HepG2 (cell line): ENCODE data around the gene LTBR. TPM values are rescaled to one million over a fixed set of nuclear protein-coding genes. Genes with fewer than 3 reads are reported as not detected.

Source experiments
- ADNP ChIP-seq: sonication (generic); formaldehyde crosslinking; IDR thresholded peaks from 2 replicates; pipeline ENCODE4 v1.4.0; 2020; ENCODE audit warnings: missing genetic modification reagents
- CENPX ChIP-seq: sonication (generic); formaldehyde crosslinking; IDR thresholded peaks from 2 replicates; pipeline ENCODE4 v1.9.0; 2021; ENCODE audit warnings: mild to moderate bottlenecking, missing genetic modification reagents, moderate library complexity
- ETV5 ChIP-seq: IDR thresholded peaks from 2 replicates; pipeline ENCODE4 v1.6.1; 2018; ENCODE audit warnings: missing biosample characterization, missing genetic modification reagents, inconsistent platforms, borderline replicate concordance
- FOXO1 ChIP-seq: sonication (generic); formaldehyde crosslinking; IDR thresholded peaks from 2 replicates; pipeline ENCODE4 v1.4.0; 2020; ENCODE audit warnings: missing genetic modification reagents
- HNRNPH1 ChIP-seq: fragments of 200-400 bp; formaldehyde crosslinking; optimal IDR thresholded peaks from 2 replicates; pipeline ENCODE3; 2017; ENCODE audit warnings: mild to moderate bottlenecking, low read depth, low read length
- KDM3A ChIP-seq: IDR thresholded peaks from 2 replicates; pipeline ENCODE4 v1.6.1; 2018; ENCODE audit warnings: low read depth, missing compliant biosample characterization
- LCORL ChIP-seq, 2 experiments: fragments of 450-650 bp in 1 of 2; sonication (generic) in 1 of 2; formaldehyde crosslinking in 1 of 2; IDR thresholded peaks; 2 replicates each; pipeline versions ENCODE4 v1.5.0 to v1.6.1; 2017 to 2020; ENCODE audit warnings: antibody characterized with exemption in 1 of 2, missing genetic modification reagents in 1 of 2
- MXI1 ChIP-seq: IDR thresholded peaks from 3 replicates; pipeline ENCODE4 v1.6.1; 2012; ENCODE audit warnings: low read depth, low read length, inconsistent platforms, borderline replicate concordance
- PHF20 ChIP-seq: sonication (generic); formaldehyde crosslinking; IDR thresholded peaks from 2 replicates; pipeline ENCODE4 v1.5.0; 2020; ENCODE audit warnings: mild to moderate bottlenecking, missing genetic modification reagents
- TCF12 ChIP-seq, 2 experiments: fragments of 450-650 bp in 1 of 2; sonication (generic) in 1 of 2; formaldehyde crosslinking in 1 of 2; IDR thresholded peaks; 2 replicates each; pipeline versions ENCODE4 v1.6.1 to v1.8.0; 2017 to 2022; ENCODE audit warnings: antibody characterized with exemption in 1 of 2, mild to moderate bottlenecking in 1 of 2, missing genetic modification reagents in 1 of 2, moderate library complexity in 1 of 2
- ZBTB7A ChIP-seq: sonication (generic); formaldehyde crosslinking; IDR thresholded peaks from 2 replicates; pipeline ENCODE4 v1.8.0; 2022; ENCODE audit warnings: mild to moderate bottlenecking, missing genetic modification reagents
- ZNF263 ChIP-seq: sonication (generic); formaldehyde crosslinking; IDR thresholded peaks from 2 replicates; pipeline ENCODE4 v1.4.0; 2020; ENCODE audit warnings: missing genetic modification reagents
- ZNF564 ChIP-seq: sonication (generic); formaldehyde crosslinking; IDR thresholded peaks from 2 replicates; pipeline ENCODE4 v1.8.1; 2023; ENCODE audit warnings: mild to moderate bottlenecking, missing genetic modification reagents
- polyA plus RNA-seq, 8 experiments: library from polyadenylated mRNA; depleted of rRNA in 3 of 8; stranded (reverse) in 7 of 8; unstranded in 1 of 8; fragments of >200 nt; fragmentation: Illumina TruSeq in 4 of 8; extraction: Trizol in 4 of 8; gene quantifications; 2 replicates each; pipeline versions ENCODE4 v1.2.1 to v1.2.3, GENCODE V29; 2011 to 2016; ENCODE audit warnings: low read depth in 4 of 8, missing spikeins in 1 of 8, mixed read lengths in 1 of 8; ENCODE audit not compliant: insufficient read depth in 1 of 8
- total RNA-seq, 5 experiments: library from RNA; depleted of rRNA; stranded (reverse); fragments of >200 nt; fragmentation: Illumina TruSeq; extraction: Trizol; gene quantifications; 2 replicates each; pipeline ENCODE4 v1.2.3, GENCODE V29; 2016; ENCODE audit warnings: low read depth in 1 of 5
- TF ChIP-seq, protein P1 (sequence below): IDR thresholded peaks from 2 replicates; pipeline ENCODE4 v1.6.1; 2012; ENCODE audit warnings: inconsistent platforms
- TF ChIP-seq, protein P2 (sequence below): sonication (generic); formaldehyde crosslinking; IDR thresholded peaks from 2 replicates; pipeline ENCODE4 v1.4.0; 2020; ENCODE audit warnings: missing genetic modification reagents, mild to moderate bottlenecking, borderline replicate concordance
- TF ChIP-seq, protein P3 (sequence below): sonication (generic); formaldehyde crosslinking; IDR thresholded peaks from 2 replicates; pipeline ENCODE4 v1.8.0; 2023; ENCODE audit warnings: mild to moderate bottlenecking, missing genetic modification reagents
- TF ChIP-seq, protein P4 (sequence below): IDR thresholded peaks from 2 replicates; pipeline ENCODE4 v1.6.1; 2016; ENCODE audit warnings: mild to moderate bottlenecking, missing biosample characterization, missing genetic modification reagents
- TF ChIP-seq, protein P5 (sequence below): sonication (generic); formaldehyde crosslinking; conservative IDR thresholded peaks from 2 replicates; pipeline ENCODE4 v1.4.0; 2020; ENCODE audit warnings: mild to moderate bottlenecking, missing genetic modification reagents, moderate library complexity
- TF ChIP-seq, protein P6 (sequence below): conservative IDR thresholded peaks from 2 replicates; pipeline ENCODE4 v1.6.1; 2018; ENCODE audit warnings: missing genetic modification reagents
- TF ChIP-seq, protein P7 (sequence below): sonication (generic); formaldehyde crosslinking; IDR thresholded peaks from 2 replicates; pipeline ENCODE4 v1.5.1; 2020; ENCODE audit warnings: missing genetic modification reagents, mild to moderate bottlenecking, borderline replicate concordance

The LTBR gene
- total and polyA plus RNA-seq, 2 of the 13 experiments (the other 11 are each of a cell fraction or from before 2014, with no cell fraction given): 31.4 to 34.8 TPM

DNA sequence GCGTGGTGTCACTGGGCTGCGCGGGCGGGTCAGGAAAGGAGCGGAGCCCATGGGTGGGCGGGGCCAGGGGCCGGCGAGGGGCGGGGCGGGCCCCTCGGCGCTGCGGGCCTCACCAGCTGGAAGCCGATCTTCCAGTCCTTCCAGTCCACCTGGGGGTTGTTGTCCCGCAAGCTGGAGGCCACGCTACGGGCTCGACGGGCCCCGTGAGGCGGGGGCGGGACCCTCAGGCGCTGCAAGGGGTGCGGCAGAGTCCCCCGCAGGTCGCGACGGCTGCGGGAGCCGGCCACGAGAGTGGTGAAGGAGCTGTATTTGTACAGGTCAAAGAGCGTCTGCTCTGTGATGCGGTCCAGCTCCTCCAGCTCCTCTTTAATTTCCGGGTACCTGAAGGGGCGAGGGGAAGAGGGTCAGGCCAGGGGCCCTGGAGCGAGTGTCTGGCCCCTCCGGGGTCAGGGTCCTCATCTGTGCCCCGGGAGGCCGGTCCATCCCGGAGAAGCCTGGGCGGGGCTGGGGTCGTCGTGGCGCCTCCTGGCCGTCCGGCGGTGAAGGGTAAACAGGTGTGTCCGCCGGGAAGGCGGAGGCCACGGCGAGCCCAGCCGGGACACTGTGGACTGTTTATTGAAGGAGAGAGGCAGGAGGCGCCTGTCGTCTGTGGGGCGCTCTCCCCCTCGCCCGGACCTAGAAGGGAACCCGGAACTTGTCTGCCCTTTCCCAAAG is 20.5 kb upstream of the LTBR start (continued):
- TF ChIP-seq FOXO1 (peak; percentile 88), KDM3A (CRISPR knock-in tag) (peak; percentile 76; the same call in 1 of the 2 replicates), HNRNPH1 (no peak), CENPX (CRISPR knock-in tag) (no peak), ADNP (CRISPR knock-in tag) (0 out of 2 replicates have a peak, but pooled peaks have one; percentile 8), MXI1 (peak; percentile 35; the same call in 1 of the 3 replicates), TCF12 (IDR thresholded peaks at IDR 0.05) (no peak), TCF12 (CRISPR knock-in tag; IDR thresholded peaks at IDR 0.05) (peak; percentile 64; the same call in 1 of the 2 replicates), LCORL (IDR thresholded peaks at IDR 0.05) (no peak), LCORL (CRISPR knock-in tag; IDR thresholded peaks at IDR 0.05) (peak; percentile 95), PHF20 (CRISPR knock-in tag) (peak; percentile 59; the same call in 1 of the 2 replicates), ZNF564 (CRISPR knock-in tag) (no peak), ZNF263 (CRISPR knock-in tag) (peak; percentile 55; the same call in 1 of the 2 replicates), ZBTB7A (CRISPR knock-in tag) (peak; percentile 78; the same call in 1 of the 2 replicates), ETV5 (CRISPR knock-in tag) (peak; percentile 75)
- TF ChIP-seq, protein P1, sequence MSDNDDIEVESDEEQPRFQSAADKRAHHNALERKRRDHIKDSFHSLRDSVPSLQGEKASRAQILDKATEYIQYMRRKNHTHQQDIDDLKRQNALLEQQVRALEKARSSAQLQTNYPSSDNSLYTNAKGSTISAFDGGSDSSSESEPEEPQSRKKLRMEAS: peak; percentile 72
- TF ChIP-seq, protein P2, sequence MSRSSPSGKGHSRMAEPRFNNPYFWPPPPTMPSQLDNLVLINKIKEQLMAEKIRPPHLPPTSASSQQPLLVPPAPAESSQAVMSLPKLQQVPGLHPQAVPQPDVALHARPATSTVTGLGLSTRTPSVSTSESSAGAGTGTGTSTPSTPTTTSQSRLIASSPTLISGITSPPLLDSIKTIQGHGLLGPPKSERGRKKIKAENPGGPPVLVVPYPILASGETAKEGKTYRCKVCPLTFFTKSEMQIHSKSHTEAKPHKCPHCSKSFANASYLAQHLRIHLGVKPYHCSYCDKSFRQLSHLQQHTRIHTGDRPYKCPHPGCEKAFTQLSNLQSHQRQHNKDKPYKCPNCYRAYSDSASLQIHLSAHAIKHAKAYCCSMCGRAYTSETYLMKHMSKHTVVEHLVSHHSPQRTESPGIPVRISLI (CRISPR knock-in tag): no peak; the same call in 1 of the 2 replicates
- TF ChIP-seq, protein P3, sequence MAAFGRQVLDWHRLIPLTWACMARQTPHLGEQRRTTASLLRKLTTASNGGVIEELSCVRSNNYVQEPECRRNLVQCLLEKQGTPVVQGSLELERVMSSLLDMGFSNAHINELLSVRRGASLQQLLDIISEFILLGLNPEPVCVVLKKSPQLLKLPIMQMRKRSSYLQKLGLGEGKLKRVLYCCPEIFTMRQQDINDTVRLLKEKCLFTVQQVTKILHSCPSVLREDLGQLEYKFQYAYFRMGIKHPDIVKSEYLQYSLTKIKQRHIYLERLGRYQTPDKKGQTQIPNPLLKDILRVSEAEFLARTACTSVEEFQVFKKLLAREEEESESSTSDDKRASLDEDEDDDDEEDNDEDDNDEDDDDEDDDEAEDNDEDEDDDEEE: 0 out of 2 replicates have a peak, but pooled peaks have one; percentile 35
- TF ChIP-seq, protein P4, sequence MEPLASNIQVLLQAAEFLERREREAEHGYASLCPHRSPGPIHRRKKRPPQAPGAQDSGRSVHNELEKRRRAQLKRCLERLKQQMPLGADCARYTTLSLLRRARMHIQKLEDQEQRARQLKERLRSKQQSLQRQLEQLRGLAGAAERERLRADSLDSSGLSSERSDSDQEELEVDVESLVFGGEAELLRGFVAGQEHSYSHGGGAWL (CRISPR knock-in tag): peak; percentile 72
- TF ChIP-seq, protein P5, sequence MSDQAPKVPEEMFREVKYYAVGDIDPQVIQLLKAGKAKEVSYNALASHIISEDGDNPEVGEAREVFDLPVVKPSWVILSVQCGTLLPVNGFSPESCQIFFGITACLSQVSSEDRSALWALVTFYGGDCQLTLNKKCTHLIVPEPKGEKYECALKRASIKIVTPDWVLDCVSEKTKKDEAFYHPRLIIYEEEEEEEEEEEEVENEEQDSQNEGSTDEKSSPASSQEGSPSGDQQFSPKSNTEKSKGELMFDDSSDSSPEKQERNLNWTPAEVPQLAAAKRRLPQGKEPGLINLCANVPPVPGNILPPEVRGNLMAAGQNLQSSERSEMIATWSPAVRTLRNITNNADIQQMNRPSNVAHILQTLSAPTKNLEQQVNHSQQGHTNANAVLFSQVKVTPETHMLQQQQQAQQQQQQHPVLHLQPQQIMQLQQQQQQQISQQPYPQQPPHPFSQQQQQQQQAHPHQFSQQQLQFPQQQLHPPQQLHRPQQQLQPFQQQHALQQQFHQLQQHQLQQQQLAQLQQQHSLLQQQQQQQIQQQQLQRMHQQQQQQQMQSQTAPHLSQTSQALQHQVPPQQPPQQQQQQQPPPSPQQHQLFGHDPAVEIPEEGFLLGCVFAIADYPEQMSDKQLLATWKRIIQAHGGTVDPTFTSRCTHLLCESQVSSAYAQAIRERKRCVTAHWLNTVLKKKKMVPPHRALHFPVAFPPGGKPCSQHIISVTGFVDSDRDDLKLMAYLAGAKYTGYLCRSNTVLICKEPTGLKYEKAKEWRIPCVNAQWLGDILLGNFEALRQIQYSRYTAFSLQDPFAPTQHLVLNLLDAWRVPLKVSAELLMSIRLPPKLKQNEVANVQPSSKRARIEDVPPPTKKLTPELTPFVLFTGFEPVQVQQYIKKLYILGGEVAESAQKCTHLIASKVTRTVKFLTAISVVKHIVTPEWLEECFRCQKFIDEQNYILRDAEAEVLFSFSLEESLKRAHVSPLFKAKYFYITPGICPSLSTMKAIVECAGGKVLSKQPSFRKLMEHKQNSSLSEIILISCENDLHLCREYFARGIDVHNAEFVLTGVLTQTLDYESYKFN (CRISPR knock-in tag): peak; percentile 93
- TF ChIP-seq, protein P6, sequence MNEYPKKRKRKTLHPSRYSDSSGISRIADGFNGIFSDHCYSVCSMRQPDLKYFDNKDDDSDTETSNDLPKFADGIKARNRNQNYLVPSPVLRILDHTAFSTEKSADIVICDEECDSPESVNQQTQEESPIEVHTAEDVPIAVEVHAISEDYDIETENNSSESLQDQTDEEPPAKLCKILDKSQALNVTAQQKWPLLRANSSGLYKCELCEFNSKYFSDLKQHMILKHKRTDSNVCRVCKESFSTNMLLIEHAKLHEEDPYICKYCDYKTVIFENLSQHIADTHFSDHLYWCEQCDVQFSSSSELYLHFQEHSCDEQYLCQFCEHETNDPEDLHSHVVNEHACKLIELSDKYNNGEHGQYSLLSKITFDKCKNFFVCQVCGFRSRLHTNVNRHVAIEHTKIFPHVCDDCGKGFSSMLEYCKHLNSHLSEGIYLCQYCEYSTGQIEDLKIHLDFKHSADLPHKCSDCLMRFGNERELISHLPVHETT: peak; percentile 65
- TF ChIP-seq, protein P7, sequence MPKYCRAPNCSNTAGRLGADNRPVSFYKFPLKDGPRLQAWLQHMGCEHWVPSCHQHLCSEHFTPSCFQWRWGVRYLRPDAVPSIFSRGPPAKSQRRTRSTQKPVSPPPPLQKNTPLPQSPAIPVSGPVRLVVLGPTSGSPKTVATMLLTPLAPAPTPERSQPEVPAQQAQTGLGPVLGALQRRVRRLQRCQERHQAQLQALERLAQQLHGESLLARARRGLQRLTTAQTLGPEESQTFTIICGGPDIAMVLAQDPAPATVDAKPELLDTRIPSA (CRISPR knock-in tag): no peak
